ENCODE results near the gene CFAP43.
"Not testable (repeated sequence)": the region's sequence is repeated elsewhere in the genome, so short reads cannot be mapped to it uniquely, and the experiment has no call there.

CFAP43 gene

DNA sequence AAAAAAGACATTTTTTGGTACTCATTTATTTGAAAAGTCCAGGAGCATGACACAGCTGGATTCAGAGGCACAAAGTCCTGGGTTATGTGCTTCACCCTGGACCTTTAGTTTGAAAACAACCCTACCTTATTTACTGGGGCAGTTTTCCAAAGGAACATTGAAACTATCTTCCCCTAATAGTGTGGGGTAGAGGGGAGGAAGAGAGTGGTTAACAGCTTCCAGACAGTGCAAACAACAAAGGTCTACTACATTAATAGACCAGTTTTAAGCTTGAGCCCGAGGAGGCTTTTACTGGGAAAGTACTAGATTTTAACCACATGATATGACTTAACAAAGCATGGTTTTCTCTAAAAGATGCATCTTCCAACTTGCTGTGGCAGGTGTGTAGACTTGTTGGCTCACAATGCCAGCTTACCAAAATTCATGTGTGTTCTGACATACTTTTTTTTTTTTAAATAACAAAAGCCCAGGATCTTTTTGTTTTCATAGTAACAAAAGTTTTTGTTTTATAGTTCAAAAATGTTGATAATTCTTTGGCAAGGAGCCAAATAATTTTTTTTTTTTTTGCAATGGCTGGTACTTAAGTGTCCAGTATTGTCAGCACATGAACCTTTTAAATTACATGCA lies 24.3 kb upstream of the CFAP43 start:
- no peak for DNase-seq (ENCODE audit: low read depth in 3 of 3)

DNA sequence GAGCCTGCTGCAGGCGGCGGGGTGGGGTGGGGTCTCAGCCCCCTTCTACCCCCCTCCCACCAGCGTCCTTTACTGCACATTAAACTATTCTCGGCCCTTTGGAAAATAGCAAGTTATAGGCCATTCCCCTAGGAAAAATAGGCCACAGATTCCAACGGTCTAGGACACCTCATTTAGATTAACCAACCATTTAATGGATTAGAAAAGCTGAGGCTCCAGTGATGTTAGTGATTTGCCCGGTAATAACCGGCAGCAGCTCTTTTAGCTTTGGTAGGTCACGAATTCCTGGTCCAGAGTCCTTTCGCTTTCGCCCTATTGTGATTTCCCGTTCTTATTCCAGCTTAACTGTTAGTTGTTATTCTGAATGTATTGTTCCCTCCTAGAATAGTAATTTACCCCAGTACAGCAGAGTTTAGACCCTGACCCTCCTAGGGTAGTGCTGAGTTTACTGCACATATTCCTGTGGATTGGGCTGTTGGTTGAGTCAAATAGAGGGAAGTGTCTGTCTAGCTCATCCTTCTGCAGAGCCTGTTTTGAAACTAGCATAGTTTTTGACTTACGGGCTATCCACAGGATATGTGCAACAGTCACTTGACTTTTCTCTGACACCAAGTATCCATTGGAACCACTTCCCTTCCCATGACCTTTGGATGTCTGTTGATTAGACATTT lies 23.3 kb upstream of the CFAP43 start:
- DNase-seq (ENCODE audit: low read depth in 3 of 3): no peak

DNA sequence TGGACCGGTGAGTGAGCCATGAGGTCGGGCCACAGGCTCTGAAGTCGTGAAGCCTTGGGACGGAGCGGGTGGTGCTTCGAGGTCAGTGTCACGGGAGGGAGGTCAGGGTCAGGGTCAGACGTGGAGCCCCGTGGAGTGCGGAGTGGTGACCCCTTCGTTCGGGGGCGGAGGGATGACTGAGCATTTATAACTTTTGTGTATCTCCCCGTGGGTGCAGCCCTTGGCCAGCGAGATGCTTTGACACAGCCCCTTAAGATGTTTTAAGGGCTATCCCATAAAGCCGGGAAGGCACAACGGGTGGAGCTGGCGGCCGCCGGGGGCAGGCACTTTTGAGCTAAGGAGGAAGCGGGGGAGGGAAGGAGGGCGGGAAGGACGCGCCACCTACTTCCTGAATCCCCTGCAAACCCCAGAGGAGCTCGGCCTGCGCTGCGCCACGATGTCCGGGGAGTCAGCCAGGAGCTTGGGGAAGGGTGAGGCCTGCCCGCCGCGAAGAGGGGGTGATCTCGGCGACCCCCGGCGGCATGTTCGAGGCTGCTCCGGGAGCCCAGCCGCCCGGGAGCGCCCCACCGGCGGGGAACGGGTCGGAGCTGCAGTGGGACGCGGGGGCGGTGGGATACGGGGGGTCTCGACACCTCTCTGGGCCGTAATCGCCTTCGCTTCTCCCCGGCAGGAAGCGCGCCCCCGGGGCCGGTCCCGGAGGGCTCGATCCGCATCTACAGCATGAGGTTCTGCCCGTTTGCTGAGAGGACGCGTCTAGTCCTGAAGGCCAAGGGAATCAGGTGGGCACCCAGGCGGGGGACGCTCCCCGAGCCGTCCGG lies 22.5 kb upstream of the CFAP43 start, which contains the start of gene GSTO1:
GSTO1 (plus strand) TSS at position 400 of the 818 bp plus-strand sequence; CDS start at position 437, 37 bp downstream.
- no peak for DNase-seq (ENCODE audit: low read depth in 3 of 3)

DNA sequence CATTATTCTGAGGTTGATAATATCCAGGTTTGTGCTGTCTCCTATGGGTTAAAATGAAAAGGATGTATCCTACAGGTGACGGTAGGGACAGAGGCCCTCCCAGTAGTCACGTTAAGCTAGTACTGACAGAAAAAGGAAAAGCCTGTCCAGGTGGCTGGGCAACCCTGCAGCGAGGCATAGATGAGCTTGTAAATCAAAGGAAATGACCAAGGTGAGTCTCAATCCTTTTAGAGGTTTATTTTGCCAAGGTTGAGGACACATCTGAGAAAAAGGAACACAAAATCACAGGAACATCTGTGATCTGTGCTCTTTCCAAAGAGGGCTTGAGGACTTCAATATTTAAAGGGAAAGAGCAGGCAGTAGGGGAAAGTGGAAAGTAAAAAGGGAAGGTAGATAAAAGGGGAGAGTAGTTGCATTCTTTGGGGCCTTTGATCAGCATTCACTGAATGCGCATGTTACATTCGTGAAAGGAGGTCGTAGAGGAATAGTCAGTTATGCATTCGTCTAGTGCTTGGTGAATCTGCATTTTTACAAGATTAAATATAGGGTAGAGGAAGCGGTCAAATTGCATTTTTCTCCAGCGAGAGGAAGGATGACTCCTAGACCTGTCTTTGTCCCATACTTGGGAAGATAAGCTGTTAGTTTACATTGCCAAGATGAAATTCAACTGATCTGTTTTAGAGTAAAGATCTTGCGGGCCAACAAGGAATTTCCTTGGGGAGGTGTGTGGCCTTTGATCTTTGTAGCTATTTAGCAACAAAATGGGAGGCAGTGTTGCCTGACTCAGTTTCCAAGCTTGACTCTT lies 21.6 kb upstream of the CFAP43 start:
- DNase-seq (ENCODE audit: low read depth in 3 of 3): no peak

DNA sequence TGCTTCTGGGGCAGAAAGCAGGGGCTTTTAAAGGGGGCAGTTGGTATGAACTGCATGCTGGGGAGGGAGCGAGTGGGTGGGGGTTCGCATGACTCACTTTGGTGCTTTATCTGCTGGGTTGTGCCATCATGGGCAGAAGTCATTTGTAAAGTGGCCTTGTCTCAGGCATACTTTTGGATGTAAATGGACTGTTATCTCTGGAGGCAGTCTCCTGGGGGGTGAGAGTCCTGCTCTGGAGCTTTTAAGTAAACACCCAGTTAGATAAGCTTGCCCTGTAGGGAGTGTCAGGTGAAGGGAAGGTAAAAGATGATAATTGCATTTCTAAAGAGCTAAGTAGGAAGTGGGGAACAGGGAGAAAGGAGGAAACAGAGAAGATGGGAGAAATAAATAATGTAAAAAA lies 20.9 kb upstream of the CFAP43 start:
- DNase-seq (ENCODE audit: low read depth in 3 of 3): no peak

DNA sequence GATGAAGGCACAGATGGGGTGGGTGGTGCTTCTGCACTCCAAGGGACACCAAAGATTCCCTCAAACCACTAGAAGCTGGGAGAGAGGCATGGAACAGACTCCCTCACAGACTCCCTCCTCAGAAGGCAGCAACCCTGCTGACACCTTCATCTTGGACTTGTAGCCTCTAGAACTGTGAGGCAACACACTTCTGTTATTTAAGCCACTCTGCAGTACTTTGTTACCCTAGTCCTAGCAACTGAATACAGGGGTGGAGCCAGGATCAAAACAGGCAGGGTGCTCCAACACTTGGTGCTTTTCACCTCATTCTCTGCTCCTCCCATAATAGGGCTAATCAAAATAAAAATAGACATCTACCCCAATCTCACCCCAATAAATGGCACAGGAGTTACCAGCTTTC lies 20.2 kb upstream of the CFAP43 start:
- DNase-seq (ENCODE audit: low read depth in 3 of 3): no peak

DNA sequence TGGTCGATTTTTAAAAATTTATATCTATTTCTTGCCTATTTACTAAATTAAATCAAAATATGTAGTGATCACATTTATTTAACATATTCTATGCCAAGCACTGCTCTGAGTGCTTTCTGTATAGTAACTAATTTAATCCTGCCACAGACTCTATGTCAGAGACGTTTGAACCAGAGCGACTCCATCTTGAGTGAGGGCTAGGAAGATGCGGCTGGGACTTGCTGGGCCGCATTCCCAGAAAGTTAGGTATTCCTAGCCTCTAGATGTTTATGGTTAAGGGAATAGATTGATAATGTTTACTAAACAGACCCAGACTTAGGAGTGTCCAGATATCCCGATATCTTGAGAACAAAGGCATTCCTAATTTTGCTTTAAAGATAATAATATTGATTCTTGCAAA lies 19.3 kb upstream of the CFAP43 start:
- no peak for DNase-seq (ENCODE audit: low read depth in 3 of 3)

DNA sequence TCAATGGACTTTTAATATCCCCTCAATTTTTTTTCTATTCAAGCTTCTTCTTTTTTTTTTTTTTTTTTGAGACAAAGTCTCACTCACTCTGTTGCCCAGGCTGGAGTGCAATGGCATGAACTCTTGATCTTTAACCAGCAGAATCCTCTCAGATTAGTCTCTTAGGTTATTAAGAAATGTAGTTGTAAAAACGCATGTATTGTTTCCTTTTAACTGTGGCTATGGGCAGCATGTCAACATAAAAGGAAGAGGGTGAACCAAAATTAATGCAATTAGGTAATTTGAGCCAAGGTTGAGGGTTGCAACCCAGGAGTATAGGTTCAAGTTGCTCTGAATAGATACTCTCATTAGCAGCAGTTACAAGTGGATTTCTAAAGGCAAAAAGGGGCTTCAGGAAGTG lies 18.2 kb upstream of the CFAP43 start:
- DNase-seq (ENCODE audit: low read depth in 3 of 3): no peak

DNA sequence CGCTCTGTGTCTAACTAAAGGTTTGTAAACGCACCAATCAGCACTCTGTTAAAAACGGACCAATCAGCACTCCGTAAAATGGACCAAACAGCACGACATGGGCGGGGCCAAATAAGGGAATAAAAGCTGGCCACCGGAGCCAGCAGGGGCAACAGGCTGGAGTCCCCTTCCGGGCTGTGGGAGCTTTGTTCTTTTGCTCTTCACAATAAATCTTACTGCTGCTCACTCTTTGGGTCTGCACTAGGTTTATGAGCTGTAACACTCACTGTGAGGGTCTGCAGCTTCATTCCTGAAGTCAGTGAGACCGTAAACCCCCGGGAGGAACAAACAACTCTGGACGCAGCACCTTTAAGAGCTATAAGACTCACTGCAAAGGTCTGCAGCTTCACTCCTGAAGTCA lies 16.8 kb upstream of the CFAP43 start:
- DNase-seq (ENCODE audit: low read depth in 3 of 3): not testable (repeated sequence)

DNA sequence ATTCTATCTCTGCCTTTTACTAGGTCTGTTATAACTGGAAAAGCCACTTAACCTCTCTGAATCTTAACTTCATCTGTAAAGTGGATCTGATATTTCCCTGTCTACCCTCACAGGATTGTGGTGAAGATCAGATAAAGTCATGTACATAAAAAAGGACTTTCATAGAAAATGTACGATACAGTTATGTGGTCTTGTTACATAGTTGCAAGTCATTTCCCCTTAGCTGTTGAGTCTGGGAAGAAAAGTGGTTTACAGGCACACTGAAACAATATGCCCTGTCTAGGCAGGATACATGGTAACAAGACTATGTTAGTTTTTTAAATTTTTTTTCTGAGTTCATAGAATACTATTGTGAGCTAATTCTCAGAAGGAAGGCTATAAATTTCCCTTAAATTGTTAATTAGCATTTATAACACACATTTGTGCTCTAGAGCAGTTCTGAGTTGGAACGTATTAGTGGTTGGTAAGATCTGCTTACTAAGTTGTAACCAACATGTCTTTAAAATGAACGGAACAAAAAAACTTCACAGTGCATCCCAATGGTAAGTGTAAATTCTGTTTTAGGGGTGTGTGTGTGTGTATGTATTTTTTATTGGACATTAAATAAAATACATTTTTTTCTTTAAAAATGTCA lies 15.5 kb upstream of the CFAP43 start:
- no peak for DNase-seq (ENCODE audit: low read depth in 3 of 3)

DNA sequence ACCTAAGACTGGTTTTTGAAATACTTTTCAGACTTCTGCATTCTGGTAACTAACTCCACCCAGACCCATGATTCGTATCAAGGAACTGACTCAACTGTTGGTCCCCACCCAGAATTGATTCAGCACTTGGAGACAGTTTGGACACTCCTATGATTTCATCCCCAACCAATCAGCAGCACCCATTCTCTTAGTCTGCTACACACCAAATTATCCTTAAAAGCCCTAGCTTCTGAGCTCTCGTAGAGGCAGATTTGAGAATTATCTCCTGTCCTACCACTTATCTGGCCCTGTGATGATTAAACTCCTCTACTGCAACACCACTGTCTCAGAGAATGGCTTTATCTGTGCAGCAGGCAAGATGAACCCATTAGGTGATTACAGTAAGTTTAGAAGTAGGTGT lies 14.8 kb upstream of the CFAP43 start:
- no peak for DNase-seq (ENCODE audit: low read depth in 3 of 3)

DNA sequence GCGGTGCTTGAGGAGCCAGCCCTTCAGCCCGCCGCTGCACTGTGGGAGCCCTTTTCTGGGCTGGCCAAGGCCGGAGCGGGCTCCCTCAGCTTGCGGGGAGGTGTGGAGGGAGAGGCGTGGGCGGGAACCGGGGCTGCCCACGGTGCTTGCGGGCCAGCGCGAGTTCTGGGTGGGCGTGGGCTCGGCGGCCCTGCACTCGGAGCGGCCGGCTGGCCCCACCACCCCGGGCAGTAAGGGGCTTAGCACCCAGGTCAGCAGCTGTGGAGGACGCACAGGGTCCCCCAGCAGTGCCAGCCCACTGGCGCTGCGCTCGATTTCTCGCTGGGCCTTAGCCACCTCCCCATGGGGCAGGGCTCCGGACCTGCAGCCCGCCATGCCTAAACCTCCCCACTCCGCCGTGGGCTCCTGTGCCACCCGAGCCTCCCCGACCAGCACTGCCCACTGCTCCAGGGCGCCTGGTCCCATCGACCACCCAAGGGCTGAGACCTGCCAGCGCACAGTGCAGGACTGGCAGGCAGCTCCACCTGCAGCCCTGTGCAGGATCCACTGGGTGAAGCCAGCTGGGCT lies 13.0 kb upstream of the CFAP43 start:
- no peak for DNase-seq (ENCODE audit: low read depth in 3 of 3)

DNA sequence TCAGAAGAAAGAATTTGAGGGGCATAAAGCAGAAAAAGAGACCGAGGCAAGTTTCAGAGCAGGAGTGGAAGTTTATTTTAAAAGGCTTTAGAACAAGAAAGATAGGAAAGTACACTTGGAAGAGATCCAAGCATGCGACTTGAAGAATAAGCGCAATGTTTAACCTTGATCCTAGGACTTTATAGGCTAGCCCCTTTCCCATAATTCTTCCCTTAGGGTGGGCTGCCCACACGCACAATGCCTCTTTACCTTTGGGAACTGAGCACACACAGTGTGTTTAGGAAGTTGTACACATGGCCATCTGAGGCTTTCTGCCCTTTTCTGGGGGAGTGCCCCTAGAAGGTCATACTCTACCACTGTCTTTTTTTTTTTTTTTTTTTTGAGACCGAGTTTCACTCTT lies 11.3 kb upstream of the CFAP43 start:
- no peak for DNase-seq (ENCODE audit: low read depth in 3 of 3)

DNA sequence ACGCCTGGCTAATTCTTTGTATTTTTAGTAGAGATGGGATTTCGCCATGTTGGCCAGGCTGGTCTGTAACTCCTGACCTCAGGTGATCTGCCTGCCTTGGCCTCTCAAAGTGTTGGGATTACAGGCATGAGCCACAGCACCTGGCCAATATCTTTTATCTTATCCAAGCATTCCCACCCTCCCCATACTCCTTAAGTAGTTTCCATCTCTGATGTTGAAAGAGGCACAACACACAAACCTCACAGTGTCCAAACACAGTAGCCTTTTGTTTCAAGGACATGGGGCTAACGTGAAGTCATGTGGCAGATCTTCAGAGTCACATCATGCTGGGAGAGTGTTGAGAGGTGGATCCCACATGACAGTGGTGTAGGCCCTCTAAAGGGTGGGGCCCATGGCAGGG lies 10.8 kb upstream of the CFAP43 start:
- DNase-seq (ENCODE audit: low read depth in 3 of 3): not testable (repeated sequence)

DNA sequence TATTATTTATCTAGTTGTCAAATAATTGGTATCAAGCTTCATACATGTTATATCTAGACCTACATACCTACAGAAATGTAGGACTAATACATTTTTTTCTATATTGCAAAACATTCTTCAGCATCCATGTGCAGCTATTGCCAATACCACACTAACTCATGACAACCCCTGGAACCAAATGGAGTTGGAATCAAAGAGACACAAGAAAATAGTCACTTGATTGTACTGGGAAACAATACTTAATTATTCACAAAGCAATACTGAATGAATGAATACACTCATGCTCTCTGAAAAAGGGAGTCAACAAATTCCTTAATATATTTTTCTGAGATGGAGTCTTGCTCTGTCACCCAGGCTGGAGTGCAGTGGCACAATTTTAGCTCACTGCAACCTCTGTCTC lies 10.4 kb upstream of the CFAP43 start:
- no peak for DNase-seq (ENCODE audit: low read depth in 3 of 3)

DNA sequence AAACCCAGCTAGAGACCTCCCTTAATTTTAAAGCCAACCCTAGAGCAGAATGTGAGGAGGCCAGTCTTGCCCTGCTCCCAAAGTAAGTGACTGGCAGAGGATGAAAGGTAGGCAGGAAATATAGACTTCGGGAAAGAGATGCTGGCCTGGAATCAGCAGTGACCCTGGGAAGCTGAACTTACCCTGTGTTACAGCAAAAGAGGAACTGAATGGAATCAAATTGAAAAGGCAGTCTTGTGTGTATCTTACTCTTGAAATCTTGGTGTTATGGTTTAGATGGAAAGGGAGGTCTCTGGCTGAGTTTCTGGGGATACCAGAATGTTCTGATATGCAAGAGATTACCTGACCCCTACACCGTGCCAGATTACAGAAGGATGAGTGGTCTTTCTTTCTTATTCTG lies 7.9 kb upstream of the CFAP43 start:
- DNase-seq (ENCODE audit: low read depth in 3 of 3): no peak

DNA sequence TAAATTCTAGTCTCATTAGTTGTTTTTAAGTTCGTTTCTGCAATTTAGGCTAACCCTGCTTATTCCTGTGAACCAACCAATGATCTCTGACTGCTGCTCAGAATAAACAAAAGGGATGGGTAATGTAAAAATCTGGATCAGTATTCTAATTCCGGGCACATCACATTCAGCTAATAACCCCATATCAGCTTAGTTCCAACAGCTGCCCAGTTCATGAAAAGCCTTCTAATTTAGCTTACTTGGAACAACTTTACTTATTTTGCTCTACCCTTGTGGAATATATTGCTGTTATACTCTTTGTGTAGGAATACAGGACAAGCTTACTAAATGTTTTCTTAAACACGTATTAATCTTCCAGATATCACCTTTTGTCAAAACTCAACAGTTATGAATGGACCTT lies 3.6 kb upstream of the CFAP43 start:
- DNase-seq (ENCODE audit: low read depth in 3 of 3): no peak

DNA sequence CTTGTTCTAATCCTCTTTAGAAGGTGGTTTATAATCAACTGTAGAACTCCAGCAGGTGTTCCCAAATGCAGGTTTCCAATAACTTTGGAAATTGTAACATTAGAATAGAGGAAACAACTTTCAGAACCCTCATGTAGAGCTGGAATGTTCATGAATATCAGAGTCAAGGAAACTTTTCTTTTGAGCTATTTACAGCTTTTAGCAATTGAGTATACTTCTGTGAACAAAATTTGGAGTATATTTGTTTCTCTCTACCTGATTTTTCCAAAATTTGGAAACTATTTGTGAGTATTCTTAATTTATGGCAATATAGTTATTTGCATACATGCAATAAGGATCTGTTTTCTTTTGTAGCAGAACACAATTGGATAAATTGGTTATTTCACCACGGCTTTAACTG lies 2.8 kb upstream of the CFAP43 start:
- no peak for DNase-seq (ENCODE audit: low read depth in 3 of 3)

DNA sequence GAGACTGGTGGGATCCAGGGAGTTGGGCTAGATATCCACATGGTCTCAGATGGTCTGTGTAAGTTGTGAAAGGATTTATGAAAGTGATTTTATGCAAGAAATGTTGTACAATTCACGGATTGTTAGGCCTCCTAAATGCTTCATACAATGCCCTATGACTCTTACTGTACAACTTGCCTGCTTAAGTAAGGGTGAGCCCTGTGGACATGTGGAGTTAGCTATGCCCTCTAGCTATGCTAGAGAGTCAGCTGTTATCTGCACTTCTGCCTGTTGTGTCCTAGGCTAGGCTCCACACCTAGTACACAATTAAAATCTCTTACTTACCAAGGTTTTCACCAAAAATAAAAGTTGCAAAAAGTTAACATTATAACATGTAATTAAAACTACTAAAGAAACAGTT lies 1.7 kb upstream of the CFAP43 start:
- no peak for DNase-seq (ENCODE audit: low read depth in 3 of 3)

DNA sequence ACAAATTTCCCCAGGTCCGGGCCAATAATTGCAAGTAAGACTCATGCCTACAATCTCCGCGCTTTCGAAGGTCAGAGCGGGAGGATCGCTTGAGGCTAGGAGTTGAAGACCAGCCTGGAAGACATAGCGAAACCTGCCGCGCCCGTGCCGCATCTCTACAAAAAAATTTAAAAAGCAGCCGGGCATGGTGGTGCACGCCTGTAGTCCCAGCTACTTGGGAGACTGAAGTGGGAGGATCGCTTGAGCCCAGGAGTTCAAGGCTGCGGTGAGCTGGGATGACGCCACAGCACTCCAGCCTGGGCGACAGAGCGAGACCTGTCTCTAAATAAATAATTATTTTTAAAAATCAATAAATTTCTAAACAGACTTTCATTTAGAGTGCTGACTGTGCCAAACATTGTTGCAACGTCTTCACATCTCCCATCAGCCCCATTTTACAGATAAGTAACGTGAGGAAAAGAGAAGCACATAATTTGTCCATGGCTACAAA lies 494 bp upstream of the CFAP43 start:
- DNase-seq (ENCODE audit: low read depth in 3 of 3): no peak

DNA sequence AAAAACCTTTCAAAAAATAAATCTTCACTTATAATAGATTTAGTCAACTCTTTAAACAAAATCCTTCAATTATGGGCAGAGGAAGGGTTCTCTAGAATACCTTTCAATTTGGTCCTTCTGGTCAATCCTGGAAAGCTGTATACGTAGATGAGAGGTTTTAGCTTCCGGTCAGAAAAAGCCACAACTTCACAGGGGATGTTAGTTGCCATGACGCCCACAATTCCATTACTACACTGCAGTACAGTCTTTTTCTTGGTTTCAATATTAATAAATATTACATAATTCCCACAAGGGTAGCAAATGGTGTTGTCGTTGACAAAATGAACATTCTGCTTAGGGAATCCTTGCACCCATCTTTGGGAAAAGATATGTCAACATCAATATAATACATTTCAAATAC lies 1.7 kb downstream of the CFAP43 start:
- no peak for DNase-seq (ENCODE audit: low read depth in 3 of 3)
